GM21367 (cell line): ENCODE measurements around the gene GPR180.
A peak's percentile ranks its signal among the peaks of the same experiment; 100 is the strongest.

Experiments
- ATAC-seq: cut with Tn5 transposase; IDR thresholded peaks from one replicate; pipeline ENCODE4 v1.9.1; 2021; ENCODE audit not compliant: unreplicated experiment

GPR180 gene

DNA sequence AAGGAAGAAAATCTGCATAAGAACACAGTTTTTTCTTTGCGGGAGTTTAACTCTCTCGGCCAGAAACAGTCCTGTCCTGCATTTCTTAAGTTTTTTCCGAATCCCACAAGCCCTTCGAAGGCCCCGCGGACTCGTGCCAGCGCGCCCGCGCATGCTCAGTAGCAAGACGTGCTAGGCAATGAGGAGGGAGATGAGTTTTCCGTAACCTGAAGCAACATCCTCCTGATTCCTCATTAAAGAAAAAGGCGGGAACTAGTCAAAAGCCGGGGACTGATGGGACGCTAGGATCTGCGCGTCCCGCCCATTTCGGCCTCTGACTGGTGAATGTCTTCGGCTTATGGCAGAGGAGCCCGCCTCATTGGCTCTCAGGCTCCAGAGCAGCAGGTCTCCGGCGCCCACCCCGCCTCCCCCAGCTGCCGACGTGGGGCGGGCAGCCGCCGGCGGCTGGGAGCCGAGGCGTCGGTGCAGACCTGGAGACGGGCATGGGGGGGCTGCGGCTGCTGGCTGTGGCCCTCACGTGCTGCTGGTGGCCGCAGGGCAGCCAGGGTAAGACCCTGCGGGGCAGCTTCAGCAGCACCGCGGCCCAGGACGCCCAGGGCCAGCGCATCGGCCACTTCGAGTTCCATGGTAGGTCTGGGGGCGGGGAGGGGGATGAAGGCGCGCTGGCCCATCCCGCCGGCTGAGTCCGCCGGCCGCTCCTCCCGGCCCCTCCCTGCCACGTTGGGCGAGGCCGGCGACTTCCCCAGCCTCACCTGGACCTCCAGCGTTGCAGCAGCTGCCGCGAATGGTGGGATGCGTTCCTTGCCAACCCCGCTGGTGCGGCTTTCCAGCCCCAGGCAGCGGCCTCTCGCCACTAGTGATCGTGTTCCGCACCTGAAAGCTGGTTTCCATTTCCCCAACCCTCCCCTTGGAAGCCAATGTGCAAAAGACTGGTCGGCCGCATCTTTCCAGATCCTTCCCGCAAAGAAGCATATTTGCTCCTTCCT is at the start of gene GPR180:
Gene GPR180 (plus strand): TSS at position 412 of the 986 bp plus-strand sequence. CDS start 71 bp downstream, at position 483.
- peak; percentile 99 for ATAC-seq

DNA sequence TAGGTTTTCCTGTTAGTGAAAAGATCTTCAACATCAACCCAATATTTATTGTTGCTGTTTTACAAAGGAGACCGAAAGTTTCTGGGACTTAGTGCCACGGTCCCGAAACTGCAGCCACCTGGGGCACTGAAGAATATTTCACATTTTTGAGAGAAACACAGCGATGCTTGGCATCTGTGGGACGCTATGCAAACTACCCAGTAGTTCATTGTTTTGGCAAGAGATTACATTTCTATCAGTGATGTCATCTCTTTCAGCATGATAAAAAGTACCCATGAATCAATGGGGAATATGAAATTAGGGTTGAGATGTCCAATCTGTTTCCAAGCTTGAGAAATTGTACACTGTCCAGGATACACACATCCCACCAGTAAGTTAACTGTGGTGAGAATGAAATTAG is 49.6 kb upstream of the GPR180 start:
- ATAC-seq: no peak

DNA sequence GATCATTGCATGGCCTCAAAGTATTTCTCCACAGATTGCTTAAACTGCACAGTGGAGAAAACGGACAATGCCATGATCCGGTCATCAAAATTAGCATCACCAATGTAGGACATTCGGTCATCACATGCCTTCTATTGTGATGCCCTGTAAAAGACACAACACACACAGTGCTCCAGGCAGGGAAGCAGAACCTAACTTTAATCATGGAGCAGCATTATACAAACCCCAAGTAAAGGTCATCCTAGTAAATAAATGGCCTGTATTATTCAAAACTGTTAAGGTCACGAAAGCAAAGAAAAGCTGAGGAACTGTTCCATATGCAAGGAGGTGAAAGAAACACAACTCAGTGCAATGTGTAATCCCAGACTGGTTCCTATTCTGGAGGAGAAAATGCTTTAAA is 47.9 kb upstream of the GPR180 start:
- ATAC-seq: no peak

DNA sequence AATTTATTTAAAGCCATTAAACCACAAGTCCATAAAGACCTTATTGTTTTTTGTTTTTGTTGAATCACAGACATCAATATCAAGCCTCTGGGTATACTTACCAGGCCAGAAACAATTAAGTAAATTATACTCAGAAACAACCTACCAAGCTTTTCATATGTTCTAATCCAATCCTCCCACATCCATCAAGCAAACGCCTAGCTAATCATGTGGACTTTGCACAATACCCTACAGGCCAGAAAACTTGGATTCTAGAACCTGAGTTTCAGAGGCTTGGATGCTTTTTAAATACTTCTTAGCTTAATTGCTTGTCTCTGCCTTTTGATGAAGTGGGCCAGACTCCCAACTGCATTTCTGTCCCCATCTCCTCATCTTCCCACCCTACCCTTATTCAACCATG is 45.6 kb upstream of the GPR180 start:
- no peak for ATAC-seq

DNA sequence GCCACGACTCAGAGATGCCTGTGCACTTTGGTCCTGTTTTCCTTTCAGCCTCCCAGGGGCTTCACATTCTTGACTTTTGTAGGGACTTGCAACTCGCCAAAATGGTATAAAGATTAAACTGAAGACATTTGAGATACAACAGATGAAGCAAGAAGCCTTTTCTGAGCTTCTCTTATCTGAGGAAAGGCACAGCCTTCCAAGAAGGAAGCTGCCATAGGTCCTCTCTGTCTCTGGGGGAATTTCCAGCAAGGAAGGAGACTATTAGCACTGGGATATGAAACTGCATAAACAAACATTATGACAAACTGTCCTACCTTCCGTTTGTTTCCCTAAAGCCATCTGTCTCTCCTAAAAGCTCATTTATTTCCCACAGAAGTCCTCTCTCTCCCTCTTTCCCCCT is 45.0 kb upstream of the GPR180 start:
- no peak for ATAC-seq

DNA sequence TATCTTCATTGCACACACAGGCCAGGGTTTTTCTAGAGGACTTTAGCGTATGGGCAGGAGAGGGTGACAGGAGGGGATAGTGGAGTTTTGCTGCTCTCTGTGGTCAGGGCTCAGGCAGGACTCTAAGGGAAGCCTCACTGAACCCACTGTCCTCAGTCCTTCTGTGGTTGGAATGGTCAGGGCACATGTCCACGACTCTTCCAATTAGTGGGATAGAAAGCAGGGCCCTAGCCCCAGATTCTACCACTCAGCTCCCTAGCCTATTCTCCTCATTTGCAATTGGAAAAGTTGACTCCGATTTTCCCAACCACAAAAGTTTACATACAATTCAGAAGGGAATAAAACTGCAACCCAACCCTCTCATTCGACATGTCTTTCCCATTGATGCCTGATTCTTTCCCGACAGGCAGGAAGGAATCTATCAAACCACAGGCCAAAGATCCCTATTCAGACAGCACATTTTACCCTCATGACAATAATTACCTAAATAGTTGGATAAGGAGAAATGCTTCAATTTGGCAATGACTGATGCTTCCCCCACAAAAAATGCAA is 43.9 kb upstream of the GPR180 start:
- ATAC-seq: no peak

DNA sequence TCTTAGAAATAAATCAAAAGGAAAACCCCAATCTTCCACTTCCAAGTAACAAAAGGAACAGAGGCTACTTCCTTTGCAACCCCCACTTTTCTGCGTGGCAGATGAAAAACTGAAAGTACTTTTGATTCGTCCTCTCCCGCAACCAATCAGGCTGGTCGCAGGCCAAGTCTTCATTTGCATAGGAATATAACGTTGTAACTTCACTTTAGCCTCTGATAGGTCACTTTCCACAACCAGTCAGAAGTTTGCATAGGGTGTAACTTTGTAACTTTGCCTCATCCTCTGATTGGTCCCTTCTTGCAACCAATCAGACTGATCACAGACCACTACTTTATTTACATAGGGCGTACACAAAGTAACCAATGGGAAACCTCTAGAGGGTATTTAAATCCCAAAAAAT is 42.9 kb upstream of the GPR180 start:
- ATAC-seq: no peak

DNA sequence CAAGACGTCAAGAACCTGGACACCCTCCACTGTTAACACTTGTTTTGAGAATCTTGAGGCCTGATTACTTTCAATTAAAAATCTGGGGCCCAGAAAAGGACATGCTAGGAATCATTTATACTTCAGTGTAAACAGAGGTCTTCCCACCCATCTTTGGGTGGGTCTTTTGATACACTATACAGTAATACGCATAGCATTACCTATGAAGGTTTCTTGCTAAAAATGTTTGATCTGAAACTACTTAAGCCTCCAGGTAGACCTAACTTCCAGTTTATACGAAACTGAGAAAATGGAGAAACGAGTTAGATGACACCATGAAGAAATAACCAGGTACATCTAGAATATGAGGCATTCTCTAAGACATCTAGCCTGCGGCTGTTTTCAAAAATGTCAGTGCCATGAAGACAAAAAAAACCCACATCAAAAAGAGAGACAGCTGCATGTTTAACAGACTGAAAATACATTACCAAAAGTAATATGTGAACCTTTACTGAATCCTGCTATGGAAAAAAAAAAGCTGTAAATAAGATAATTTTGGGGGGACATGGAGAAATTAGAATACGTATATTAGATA is 42.3 kb upstream of the GPR180 start:
- no peak for ATAC-seq

DNA sequence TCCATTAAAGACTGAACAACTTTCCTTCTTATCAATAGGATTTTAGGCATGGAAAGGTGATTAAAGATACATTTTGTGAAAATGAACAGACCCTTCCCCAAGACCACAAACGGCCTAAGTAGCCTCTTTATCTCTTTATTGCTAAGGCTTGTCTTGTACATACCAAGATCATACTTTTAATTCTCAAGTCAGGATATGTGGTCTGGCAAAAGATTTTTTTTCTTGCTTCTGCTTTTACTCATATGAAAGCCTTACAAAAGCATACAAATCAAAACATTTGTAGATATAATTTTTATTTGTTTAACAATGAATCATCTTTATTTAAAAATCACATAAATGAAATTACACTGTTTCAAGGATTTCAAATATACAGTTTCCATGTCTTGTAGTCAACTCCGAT is 41.5 kb upstream of the GPR180 start:
- ATAC-seq: no peak

DNA sequence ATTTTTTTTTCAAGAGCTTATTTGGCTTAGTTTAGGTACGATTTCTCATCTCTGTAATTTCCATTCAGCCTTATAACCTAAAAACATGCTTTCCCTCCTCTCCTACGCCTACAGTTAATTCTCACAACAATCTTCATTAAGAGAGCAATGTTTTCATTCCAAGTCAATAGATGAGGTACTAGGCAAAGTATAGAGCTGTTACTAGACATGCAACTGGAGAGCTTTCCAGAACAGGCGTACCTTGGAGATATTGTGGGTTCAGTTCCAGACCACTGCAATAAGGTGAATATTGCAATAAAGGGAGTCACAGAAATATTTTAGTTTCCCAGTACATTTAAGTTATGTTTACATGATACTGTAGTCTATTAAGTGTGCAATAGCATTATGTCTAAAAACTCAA is 40.5 kb upstream of the GPR180 start:
- ATAC-seq: no peak

DNA sequence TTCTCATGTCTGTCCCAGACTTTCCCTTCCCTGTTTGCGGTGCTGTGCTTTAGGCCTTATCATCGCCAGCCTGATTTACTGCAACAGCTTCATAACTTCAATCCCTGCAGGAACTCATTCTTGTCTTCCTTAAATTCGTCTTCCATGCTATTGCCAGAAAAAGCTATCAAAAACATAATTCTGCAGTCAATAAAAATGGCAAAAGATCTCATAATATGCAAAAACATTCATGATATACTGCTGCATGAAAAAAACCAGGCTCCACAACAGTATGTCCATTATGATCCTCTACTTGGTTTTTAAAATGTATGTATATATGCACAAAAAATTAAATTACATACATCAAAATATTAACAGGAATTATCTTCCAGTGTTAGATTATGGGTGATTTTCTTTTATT is 34.1 kb upstream of the GPR180 start:
- no peak for ATAC-seq

DNA sequence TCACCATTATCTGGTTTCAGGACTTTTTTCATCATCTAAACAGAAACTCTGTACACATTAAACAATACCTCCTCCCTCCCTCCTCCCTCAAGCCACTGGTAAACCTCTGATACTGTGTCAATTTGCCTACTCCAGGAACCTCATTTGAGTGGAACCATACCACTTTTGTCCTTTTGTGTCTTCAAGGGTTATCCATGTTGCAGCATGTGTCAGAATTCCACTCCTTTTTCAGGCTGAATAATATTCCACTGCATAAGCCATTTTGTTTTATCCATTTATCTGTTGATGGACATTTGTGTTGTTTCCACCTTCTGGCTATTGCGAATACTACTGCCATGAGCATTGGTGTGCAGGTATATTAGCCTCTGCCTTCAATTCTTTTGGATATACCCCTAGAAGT is 33.2 kb upstream of the GPR180 start:
- no peak for ATAC-seq

DNA sequence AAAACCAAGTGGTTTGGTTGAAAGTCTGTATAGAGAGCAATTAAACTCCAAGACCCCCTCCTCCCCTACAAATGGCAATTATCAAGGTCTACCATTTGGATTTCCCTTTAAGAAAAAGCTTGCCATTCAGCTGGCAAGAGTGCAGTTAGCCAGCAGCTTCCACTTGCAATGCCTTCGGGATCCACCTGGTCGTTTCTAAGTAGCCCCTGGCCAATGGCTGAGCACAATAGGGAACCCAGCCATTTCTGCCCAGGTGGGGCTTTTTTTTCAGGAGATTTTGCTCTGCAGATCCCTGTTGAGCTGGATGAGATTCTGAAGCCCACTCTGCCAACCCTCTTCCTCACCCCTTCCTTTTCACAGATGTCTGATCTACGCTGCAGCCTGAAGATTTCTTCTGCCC is 32.0 kb upstream of the GPR180 start:
- ATAC-seq: no peak

DNA sequence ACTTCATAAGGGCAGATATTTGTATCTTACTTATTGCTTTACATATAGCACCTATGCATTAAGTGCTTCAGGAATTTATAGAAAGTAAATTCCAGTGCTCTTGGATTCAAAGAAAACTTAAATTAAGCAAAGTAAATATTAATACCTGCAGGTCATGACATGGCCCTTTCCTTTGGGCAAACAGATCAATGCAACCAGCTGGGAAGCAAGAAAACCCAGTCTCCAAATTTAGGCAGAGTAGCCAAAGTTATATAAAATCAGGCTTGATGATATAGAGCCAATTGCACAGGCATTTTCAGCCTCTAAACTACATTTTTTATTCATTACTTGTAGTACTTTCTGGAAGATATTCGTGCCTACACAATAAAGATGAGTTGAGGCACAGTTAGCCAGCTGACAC is 22.6 kb upstream of the GPR180 start:
- no peak for ATAC-seq

DNA sequence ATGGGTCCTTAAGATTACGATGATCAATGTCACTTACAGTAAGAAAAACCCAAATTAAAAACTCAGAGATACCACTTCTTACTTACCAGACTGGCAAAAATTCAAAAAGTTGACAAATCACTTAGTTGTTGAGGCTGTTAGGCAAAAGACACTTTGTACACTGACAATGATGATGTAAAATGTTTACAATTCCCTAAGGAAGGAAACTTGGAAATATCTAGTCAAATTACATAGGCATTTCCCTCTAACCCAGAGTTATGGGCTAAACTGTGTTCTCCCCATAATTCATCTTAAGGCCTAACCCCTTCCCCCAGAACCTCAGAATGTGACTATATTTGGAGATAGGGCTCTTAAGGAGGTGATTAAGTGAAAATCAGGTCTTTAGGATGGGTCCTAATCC is 17.7 kb upstream of the GPR180 start:
- ATAC-seq: no peak

DNA sequence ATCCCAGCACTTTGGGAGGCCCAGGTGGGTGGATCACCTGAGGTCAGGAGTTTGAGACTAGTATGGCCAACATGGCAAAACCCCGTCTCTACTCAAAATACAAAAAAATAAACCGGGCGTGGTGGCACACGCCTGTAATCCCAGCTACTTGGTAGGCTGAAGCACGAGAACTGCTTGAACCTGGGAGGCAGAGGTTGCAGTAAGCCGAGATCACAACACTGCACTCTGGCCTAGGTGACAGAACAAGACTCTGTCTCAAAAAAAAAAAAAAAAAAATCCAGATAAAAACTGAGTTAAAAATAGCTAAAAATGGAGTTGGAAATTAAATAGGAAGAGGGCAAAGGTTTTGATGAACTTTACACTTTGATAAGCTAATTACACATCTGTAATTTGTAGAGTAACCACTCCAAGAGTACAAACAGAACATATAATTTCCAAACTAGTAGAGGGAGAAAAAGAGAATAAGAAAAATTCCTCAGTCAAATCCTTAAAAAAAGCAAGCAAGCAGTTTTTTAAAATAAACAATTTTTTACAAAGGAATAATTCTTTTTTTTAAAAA is 16.0 kb upstream of the GPR180 start:
- ATAC-seq: no peak

DNA sequence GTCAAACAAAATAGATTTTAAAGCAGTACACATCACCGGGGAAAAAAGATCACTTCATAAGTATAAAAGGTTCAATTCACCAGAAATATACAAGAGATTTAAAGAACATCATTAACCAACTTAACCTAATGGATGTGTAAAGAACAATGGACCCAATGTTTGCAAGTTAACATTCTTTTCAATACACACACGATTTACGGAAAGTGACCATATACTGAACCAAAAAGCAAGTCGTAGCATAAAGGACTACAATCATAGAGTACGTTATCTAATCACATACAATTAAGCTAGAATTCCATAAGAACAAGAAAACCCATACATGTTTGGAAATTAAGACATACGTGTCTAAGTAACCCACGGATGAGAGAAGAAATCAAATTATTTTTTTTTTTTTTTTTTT is 15.3 kb upstream of the GPR180 start:
- no peak for ATAC-seq

DNA sequence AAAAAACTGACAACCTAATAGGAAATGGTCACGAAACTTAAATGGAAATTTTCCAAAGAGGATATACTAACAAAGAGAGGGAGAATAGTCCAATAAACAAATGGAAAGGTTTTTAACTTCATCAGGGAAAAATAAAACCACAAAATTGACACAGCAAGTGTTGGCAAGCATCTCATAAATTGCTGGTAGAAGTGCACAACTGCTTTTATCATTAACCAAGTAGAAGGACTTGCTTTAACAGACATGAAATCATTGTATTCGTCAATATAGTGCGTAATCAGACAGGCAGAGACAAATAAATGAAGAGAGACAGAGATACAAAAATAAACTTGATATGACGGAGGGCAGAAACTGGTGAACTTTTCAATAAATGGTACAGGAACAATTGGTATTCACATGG is 13.1 kb upstream of the GPR180 start:
- ATAC-seq: no peak

DNA sequence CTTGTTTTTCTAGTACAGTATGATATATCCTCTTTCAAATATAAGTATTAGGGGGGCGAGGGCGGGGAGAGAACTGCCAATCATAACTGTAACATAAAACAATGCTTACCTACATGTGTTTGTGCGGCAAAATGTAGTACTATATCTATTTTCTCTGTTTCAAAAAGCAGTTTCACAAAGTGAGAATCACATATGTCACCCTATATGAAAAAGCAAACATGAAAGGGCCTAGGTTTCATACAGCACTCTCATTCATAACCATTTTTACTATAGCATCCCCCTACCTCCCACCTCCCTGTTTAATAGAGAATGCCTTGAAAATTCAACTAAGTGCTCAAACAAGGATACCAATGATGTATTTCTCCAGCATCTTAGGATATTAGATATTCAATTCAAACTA is 10.9 kb upstream of the GPR180 start:
- ATAC-seq: no peak

DNA sequence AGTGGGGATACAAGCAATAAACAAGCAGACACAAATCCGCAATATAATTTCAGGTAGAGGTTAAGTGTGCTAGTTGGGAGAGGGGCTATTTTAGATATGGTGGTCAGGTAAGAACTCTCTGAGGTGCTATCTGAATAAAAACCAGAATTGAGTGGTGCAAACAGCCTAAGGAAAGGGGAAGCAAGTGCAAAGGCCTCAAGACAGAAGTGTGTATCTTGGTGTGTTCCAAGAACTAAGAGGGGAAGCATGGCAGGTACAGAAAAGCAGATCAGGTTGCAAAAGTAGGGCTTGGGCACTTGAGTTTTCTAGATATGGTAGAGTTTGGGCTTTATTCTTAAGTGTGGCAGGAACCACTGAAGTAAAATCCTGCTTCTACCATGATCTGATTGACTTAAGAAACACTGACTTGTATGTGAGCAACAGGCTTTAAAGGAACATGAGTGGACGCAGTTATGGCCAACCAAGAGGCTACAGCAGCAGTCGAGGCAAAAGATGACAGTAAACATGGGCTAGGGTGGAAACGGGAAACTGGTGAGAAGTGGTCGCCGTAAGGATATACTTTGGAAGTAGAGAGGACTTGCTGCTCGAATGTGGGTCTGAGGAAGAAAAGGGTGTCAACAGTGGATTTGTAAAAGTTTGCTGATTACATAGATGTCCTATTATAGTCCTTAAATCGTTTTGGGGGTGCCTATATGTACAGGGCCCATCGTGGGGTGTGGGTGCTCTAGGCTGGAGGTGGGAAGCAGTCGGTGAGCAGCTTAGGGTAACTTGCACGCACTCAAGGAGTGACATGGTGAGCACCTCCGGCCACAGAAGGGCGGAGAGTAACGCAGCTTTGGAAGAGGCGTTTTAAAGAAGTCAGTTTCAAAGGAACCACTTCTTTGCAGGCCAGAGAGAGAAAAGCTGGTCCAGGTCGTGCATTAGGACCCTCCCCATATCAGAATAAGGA is 6.4 kb upstream of the GPR180 start:
- peak; percentile 40 for ATAC-seq
